Neural crest cell (in vitro differentiated cells): ENCODE measurements around the gene KRTAP5-5. TPM values are rescaled to one million over a fixed set of nuclear protein-coding genes. Genes with fewer than 3 reads are reported as not detected.

Experiments used
- DNase-seq: peaks from one replicate; pipeline ENCODE4 v3.0.0; 2021; ENCODE audit warnings: low read depth, mixed read lengths, low spot score
- H3K27ac Mint-ChIP-seq: one replicate; pipeline ENCODE4 v1.8.0; 2021; ENCODE audit warnings: mild to moderate bottlenecking, mixed read lengths; ENCODE audit not compliant: unreplicated experiment
- H3K27me3 Mint-ChIP-seq: 2 replicates; pipeline ENCODE4 v1.8.0; 2021; ENCODE audit warnings: low read depth, mild to moderate bottlenecking, mixed read lengths
- H3K36me3 Mint-ChIP-seq: 2 replicates; pipeline ENCODE4 v1.8.0; 2021; ENCODE audit warnings: low read depth, mild to moderate bottlenecking, mixed read lengths
- H3K4me1 Mint-ChIP-seq: 2 replicates; pipeline ENCODE4 v1.8.0; 2021; ENCODE audit warnings: mixed read lengths
- H3K4me3 Mint-ChIP-seq: one replicate; pipeline ENCODE4 v1.8.0; 2021; ENCODE audit warnings: mild to moderate bottlenecking, mixed read lengths
- H3K9me3 Mint-ChIP-seq: 2 replicates; pipeline ENCODE4 v1.8.0; 2021; ENCODE audit warnings: mixed read lengths
- CTCF ChIP-seq: fragments of 200-600 bp; sonication (generic); conservative IDR thresholded peaks from 2 replicates; pipeline ENCODE4 v1.5.0; 2021; ENCODE audit warnings: antibody characterized with exemption, mild to moderate bottlenecking
- total RNA-seq: library from RNA; stranded (reverse); gene quantifications from 2 replicates; pipeline ENCODE4 v1.2.1, GENCODE V29; 2021

KRTAP5-5 gene
- total RNA-seq, 1 donor from 2014 or later, result not detected

GRCh38 chr11:1633864-1634263 lies 4.3 kb downstream of the KRTAP5-5 start:
- no peak for TF ChIP-seq CTCF
- no peaks in the 10 kb centered on the region for H3K9me3 Mint-ChIP-seq
- H3K27me3 Mint-ChIP-seq, result peaks cover 19% of the 10 kb centered on the region
- no peak overlapping the region for H3K4me3 Mint-ChIP-seq
- DNase-seq, result no peak
- H3K36me3 Mint-ChIP-seq, result no peaks in the 10 kb centered on the region
- H3K4me1 Mint-ChIP-seq, result no peaks in the 10 kb centered on the region
- no peak overlapping the region for H3K27ac Mint-ChIP-seq

GRCh38 chr11:1636291-1636950 lies 6.8 kb downstream of the KRTAP5-5 start:
- Mint-ChIP-seq H3K4me3 (no peak overlapping the region), H3K27me3 (peaks cover 16% of the 10 kb centered on the region), H3K36me3 (no peaks in the 10 kb centered on the region)

GRCh38 chr11:1637628-1638027 lies 8.1 kb downstream of the KRTAP5-5 start:
- TF ChIP-seq CTCF, result no peak
- H3K4me1 Mint-ChIP-seq, result no peaks in the 10 kb centered on the region
- H3K4me3 Mint-ChIP-seq, result no peak overlapping the region
- no peaks in the 10 kb centered on the region for H3K9me3 Mint-ChIP-seq
- H3K27ac Mint-ChIP-seq, result no peak overlapping the region
- DNase-seq, result no peak
- H3K27me3 Mint-ChIP-seq, result peaks cover 10% of the 10 kb centered on the region
- H3K36me3 Mint-ChIP-seq, result no peaks in the 10 kb centered on the region

More at GRCh38 chr11:1636291-1636950, 6.8 kb downstream of the KRTAP5-5 start:
- no peak for TF ChIP-seq CTCF
- Mint-ChIP-seq H3K9me3 (no peaks in the 10 kb centered on the region), H3K27ac (no peak overlapping the region), H3K4me1 (no peaks in the 10 kb centered on the region)
- DNase-seq, result no peak

- Mint-ChIP-seq H3K27me3 (peaks cover 6% of the 10 kb centered on the region), H3K4me3 (no peak overlapping the region), H3K27ac (no peak overlapping the region), H3K36me3 (no peaks in the 10 kb centered on the region), H3K9me3 (no peaks in the 10 kb centered on the region), H3K4me1 (no peaks in the 10 kb centered on the region)
- TF ChIP-seq CTCF, result no peak
- DNase-seq, result no peak
Measured at GRCh38 chr11:1638344-1638743, 8.8 kb downstream of the KRTAP5-5 start.

GRCh38 chr11:1639102-1639620 lies 9.6 kb downstream of the KRTAP5-5 start:
- TF ChIP-seq CTCF, result no peak
- no peaks in the 10 kb centered on the region for H3K9me3 Mint-ChIP-seq
- no peak overlapping the region for H3K27ac Mint-ChIP-seq
- peaks cover 6% of the 10 kb centered on the region for H3K27me3 Mint-ChIP-seq
- no peaks in the 10 kb centered on the region for H3K36me3 Mint-ChIP-seq
- no peak for DNase-seq
- H3K4me1 Mint-ChIP-seq, result no peaks in the 10 kb centered on the region
- H3K4me3 Mint-ChIP-seq, result no peak overlapping the region
